ENCODE data around the gene NT5DC3. TPM values are rescaled to one million over a fixed set of nuclear protein-coding genes. Genes with fewer than 3 reads are reported as not detected.

The NT5DC3 gene
- total RNA-seq, 1 donor from 2014 or later: 4.0 TPM

DNA sequence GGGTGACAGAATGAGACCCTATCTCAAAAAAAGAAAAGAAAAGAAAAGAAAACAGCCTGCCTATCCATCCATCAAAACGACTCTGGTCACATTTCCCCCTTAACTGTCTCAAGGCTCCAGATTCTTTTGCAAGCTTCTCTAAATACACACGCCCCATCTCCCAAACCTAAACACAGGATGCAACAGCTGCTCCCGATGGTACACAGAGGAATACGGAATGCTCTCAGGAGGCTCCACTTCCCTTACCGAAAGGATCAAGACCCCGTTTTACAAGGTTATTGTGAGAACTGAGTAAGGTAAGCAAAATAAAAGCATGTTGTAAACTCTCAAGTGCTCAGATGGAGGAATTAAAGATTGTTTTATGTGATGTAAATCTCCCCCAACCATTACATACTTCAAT lies 62.3 kb downstream of the NT5DC3 start:
- peaks cover 20% of the 10 kb centered on the region for H3K36me3 ChIP-seq
- H3K4me1 ChIP-seq: no peaks in the 10 kb centered on the region
- TF ChIP-seq, protein P1, sequence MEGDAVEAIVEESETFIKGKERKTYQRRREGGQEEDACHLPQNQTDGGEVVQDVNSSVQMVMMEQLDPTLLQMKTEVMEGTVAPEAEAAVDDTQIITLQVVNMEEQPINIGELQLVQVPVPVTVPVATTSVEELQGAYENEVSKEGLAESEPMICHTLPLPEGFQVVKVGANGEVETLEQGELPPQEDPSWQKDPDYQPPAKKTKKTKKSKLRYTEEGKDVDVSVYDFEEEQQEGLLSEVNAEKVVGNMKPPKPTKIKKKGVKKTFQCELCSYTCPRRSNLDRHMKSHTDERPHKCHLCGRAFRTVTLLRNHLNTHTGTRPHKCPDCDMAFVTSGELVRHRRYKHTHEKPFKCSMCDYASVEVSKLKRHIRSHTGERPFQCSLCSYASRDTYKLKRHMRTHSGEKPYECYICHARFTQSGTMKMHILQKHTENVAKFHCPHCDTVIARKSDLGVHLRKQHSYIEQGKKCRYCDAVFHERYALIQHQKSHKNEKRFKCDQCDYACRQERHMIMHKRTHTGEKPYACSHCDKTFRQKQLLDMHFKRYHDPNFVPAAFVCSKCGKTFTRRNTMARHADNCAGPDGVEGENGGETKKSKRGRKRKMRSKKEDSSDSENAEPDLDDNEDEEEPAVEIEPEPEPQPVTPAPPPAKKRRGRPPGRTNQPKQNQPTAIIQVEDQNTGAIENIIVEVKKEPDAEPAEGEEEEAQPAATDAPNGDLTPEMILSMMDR (IDR thresholded peaks at IDR 0.05): no peak
- H3K9me3 ChIP-seq: no peaks in the 10 kb centered on the region
- DNase-seq: no peak
- H3K27me3 ChIP-seq (ENCODE audit: low read depth): no peaks in the 10 kb centered on the region
- intact Hi-C loops (cut with DNase I): no loop called here
- H3K4me3 ChIP-seq: no peak overlapping the region
- ATAC-seq: no peak
- H3K27ac ChIP-seq: no peak overlapping the region

DNA sequence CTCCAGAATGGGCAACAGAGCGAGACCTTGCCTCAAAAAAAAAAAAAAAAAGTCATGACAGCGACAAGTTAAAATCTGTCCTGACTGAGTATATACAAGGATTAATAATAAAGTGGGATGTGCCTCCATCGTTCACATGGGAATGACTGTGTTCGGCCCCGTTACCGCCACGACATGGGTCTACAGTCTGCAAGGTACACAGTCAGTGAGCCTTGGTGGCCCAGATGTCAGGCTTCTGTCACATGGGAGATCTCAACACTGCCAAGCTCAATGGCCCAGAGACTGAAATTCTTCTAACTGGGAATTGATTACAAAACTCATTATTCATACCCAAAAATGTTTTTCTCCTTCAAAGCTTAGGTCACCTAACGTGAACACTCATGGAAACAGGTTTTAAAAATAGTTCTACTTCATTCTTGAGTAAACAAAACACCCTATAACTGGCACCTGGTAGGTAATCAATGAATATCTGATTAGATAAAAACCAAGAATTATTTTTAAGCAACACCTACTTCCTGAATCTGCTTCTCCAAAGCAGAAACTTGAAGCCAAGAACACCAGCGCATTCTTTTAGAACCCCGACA lies 66.0 kb downstream of the NT5DC3 start:
- Histone ChIP-seq H3K4me3 (no peak overlapping the region), H3K9me3 (no peaks in the 10 kb centered on the region), H3K36me3 (peaks cover 11% of the 10 kb centered on the region), H3K27me3 (ENCODE audit: low read depth) (no peaks in the 10 kb centered on the region), H3K4me1 (no peaks in the 10 kb centered on the region), H3K27ac (no peak overlapping the region)
- no peak for ATAC-seq
- intact Hi-C loops (cut with DNase I): no loop called here
- TF ChIP-seq, protein P1 (IDR thresholded peaks at IDR 0.05): no peak
- DNase-seq: no peak

DNA sequence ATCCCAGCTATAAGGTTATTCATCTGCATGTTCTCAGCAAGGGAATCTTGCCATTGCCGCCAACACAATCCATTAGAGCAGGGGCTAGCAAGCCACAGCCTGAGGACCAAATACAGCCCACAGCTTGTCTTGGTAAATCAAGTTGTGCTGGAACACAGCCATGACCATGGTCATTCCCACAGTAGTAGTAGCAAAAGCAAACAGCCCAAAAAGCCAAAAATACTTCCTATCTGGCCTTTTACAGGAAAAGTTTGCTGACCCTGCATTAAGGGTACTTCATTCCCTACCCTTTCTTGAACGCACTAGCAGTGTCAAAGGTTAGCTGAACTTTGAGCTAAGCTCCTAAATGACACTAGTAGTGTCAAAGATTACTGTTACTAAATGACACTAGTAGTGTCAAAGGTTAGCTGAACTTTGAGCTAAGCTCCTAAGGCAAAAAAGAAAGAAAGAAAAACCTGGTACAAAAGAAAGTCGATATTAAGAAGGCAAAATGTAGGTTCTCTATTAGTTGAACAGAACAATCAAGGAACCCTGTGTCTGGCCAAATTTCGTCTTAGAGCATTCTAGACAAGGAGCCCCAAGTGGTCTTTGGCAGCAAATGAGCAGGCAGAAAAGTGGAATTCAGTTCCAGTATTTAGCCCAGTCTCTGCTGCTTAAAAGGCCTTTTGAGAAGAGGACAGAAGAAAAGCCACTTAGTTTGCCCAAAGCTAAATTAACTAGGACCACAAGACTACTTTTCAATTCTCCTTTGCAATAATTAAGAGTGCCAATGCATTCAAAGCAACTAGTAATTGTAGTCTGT lies 67.7 kb downstream of the NT5DC3 start:
- H3K36me3 ChIP-seq: peaks cover 9% of the 10 kb centered on the region
- no peaks in the 10 kb centered on the region for H3K4me1 ChIP-seq
- no peak overlapping the region for H3K27ac ChIP-seq
- no peak overlapping the region for H3K4me3 ChIP-seq
- H3K27me3 ChIP-seq (ENCODE audit: low read depth): no peaks in the 10 kb centered on the region
- intact Hi-C loops (cut with DNase I): no loop called here
- H3K9me3 ChIP-seq: no peaks in the 10 kb centered on the region
- TF ChIP-seq, protein P1 (IDR thresholded peaks at IDR 0.05): no peak
- ATAC-seq (no peak), DNase-seq (no peak)

DNA sequence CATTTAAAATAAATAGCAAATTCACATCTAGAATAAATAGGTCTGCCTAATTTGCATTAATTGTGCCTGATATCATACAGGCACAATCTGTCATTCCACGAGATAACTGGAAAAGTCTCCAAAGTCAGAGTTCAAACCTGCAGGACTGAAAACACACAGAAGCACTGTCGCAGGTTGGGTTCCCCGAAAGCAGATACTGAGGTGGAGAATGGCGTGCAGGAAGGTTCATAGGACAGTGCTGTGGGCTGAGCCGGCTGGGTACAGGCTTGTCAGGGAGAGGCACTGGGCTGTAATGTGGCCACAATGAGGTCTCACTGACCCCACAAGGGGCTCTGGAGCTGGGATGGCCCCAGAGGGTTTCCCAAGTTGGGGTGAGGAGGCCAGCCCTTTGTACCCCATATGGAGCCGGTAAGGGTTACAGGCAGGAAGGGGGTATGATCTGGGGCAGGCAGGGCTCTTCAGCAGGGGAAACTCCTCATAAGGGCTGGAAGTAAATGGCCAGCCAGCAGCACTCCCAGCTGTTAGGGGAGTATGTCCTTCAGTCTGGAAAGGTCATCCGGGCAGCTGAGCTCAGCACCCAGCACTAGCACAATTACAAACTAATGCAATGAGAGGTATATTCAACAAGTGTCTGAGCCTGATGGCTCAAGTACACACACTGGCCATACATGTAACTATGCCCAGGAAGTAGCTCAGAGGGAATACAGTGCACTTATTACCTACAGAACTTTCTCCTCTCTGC lies 68.5 kb downstream of the NT5DC3 start:
- DNase-seq (no peak), ATAC-seq (no peak)
- Histone ChIP-seq H3K27ac (no peak overlapping the region), H3K9me3 (no peaks in the 10 kb centered on the region), H3K27me3 (ENCODE audit: low read depth) (no peaks in the 10 kb centered on the region), H3K4me3 (no peak overlapping the region), H3K36me3 (peaks cover 1% of the 10 kb centered on the region), H3K4me1 (no peaks in the 10 kb centered on the region)
- intact Hi-C loops (cut with DNase I): no loop called here
- TF ChIP-seq, protein P1 (IDR thresholded peaks at IDR 0.05): no peak

DNA sequence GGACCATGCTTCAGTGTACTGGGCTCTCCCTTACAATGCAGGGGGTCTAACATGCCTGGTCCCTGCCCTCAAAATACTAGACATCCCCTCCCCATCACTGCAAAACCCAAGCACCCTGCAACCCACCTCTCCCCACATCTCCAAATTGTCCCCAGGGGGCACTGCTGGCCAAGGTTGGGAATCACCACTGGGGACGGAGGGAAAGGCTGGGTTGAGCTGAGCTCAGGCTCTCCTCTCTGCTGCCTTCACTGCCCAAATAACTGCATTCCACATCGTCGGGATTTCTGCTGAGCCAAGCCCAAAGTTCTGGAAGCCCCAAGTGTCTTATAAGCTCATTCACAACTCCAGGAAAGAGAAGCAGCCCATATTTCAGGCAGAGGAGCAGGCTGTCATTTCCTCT lies 69.6 kb downstream of the NT5DC3 start:
- Histone ChIP-seq H3K9me3 (no peaks in the 10 kb centered on the region), H3K4me3 (no peak overlapping the region), H3K36me3 (peaks cover 4% of the 10 kb centered on the region), H3K4me1 (no peaks in the 10 kb centered on the region), H3K27ac (no peak overlapping the region), H3K27me3 (ENCODE audit: low read depth) (no peaks in the 10 kb centered on the region)
- peak; percentile 75 to 79 for ATAC-seq
- intact Hi-C loops (cut with DNase I): no loop called here
- no peak for DNase-seq
- TF ChIP-seq, protein P1 (IDR thresholded peaks at IDR 0.05): peak; percentile 47
